SK-N-SH treated with all-trans-retinoic acid at 6 μM for 48 hours (cell line): ENCODE data around the gene PIGZ.

ENCODE experiments used
- ATAC-seq: fragments of 200-7000 bp; cut with Tn5 transposase; 3 replicates; pipeline ENCODE4 v1.9.1; 2020; ENCODE audit warnings: mild to moderate bottlenecking, moderate library complexity
- ARNTL ChIP-seq: fragments of 450-650 bp; formaldehyde crosslinking; IDR thresholded peaks from 2 replicates; pipeline ENCODE4 v1.5.0; 2020; ENCODE audit warnings: low read depth, mild to moderate bottlenecking, moderate library complexity, borderline replicate concordance
- CSDC2 ChIP-seq: fragments of 250-450 bp; sonication (Bioruptor Pico); IDR thresholded peaks from 2 replicates; pipeline ENCODE4 v1.5.0; 2020; ENCODE audit warnings: mild to moderate bottlenecking, moderate library complexity
- CSRNP3 ChIP-seq: fragments of 250-450 bp; sonication (Bioruptor Pico); IDR thresholded peaks from 2 replicates; pipeline ENCODE4 v1.5.1; 2021; ENCODE audit warnings: mild to moderate bottlenecking, moderate library complexity
- GLIS3 ChIP-seq: fragments of 250-450 bp; sonication (Bioruptor Pico); IDR thresholded peaks from 2 replicates; pipeline ENCODE4 v1.5.0; 2020; ENCODE audit warnings: mild to moderate bottlenecking, moderate library complexity
- OSR1 ChIP-seq: fragments of 250-450 bp; sonication (Bioruptor Pico); IDR thresholded peaks from 2 replicates; pipeline ENCODE4 v1.8.0; 2022; ENCODE audit warnings: moderate library complexity, mild to moderate bottlenecking, inconsistent platforms
- PATZ1 ChIP-seq: fragments of 250-450 bp; sonication (Bioruptor Pico); IDR thresholded peaks from 2 replicates; pipeline ENCODE4 v1.8.0; 2020; ENCODE audit warnings: mild to moderate bottlenecking, moderate library complexity, borderline replicate concordance
- POU6F1 ChIP-seq: fragments of 250-450 bp; sonication (Bioruptor Pico); IDR thresholded peaks from 2 replicates; pipeline ENCODE4 v1.8.0; 2021; ENCODE audit warnings: low read depth, mild to moderate bottlenecking, moderate library complexity, borderline replicate concordance
- PPARA ChIP-seq: fragments of 250-450 bp; sonication (Bioruptor Pico); IDR thresholded peaks from 2 replicates; pipeline ENCODE4 v1.5.0; 2020; ENCODE audit warnings: mild to moderate bottlenecking, borderline replicate concordance
- RARB ChIP-seq: fragments of 250-450 bp; sonication (Bioruptor Pico); IDR thresholded peaks from 2 replicates; pipeline ENCODE4 v1.8.0; 2021; ENCODE audit warnings: mild to moderate bottlenecking, moderate library complexity
- SNAI2 ChIP-seq: fragments of 250-450 bp; sonication (Bioruptor Pico); IDR thresholded peaks from 2 replicates; pipeline ENCODE4 v1.5.0; 2020; ENCODE audit warnings: mild to moderate bottlenecking, moderate library complexity
- TCF4 ChIP-seq: fragments of 250-450 bp; sonication (Bioruptor Pico); IDR thresholded peaks from 2 replicates; pipeline ENCODE4 v1.8.0; 2021; ENCODE audit warnings: mild to moderate bottlenecking, moderate library complexity, borderline replicate concordance
- TOX ChIP-seq: fragments of 250-450 bp; sonication (Bioruptor Pico); IDR thresholded peaks from 2 replicates; pipeline ENCODE4 v1.8.0; 2021; ENCODE audit warnings: mild to moderate bottlenecking, moderate library complexity, borderline replicate concordance
- ZC3H10 ChIP-seq: fragments of 250-450 bp; sonication (Bioruptor Pico); IDR thresholded peaks from 2 replicates; pipeline ENCODE4 v1.5.1; 2021; ENCODE audit warnings: mild to moderate bottlenecking, moderate library complexity
- ZFP30 ChIP-seq: fragments of 450-650 bp; formaldehyde crosslinking; IDR thresholded peaks from 2 replicates; pipeline ENCODE4 v1.5.0; 2022; ENCODE audit warnings: mild to moderate bottlenecking, moderate library complexity
- ZNF565 ChIP-seq: fragments of 450-650 bp; formaldehyde crosslinking; conservative IDR thresholded peaks from 2 replicates; pipeline ENCODE4 v1.5.0; 2020; ENCODE audit warnings: low read depth, mild to moderate bottlenecking, moderate library complexity
- ZNF70 ChIP-seq: fragments of 450-650 bp; formaldehyde crosslinking; IDR thresholded peaks from 2 replicates; pipeline ENCODE4 v1.5.0; 2020; ENCODE audit warnings: mild to moderate bottlenecking, moderate library complexity
- ZNF8 ChIP-seq: fragments of 450-650 bp; formaldehyde crosslinking; IDR thresholded peaks from 2 replicates; pipeline ENCODE4 v1.5.0; 2020; ENCODE audit warnings: mild to moderate bottlenecking, moderate library complexity
- TF ChIP-seq, protein P1 (sequence below): fragments of 250-450 bp; sonication (Bioruptor Pico); IDR thresholded peaks from 2 replicates; pipeline ENCODE4 v1.5.1; 2020; ENCODE audit warnings: low read depth, mild to moderate bottlenecking, moderate library complexity
- TF ChIP-seq, protein P2 (sequence below): fragments of 250-450 bp; sonication (Bioruptor Pico); IDR thresholded peaks from 2 replicates; pipeline ENCODE4 v1.5.0; 2020; ENCODE audit warnings: mild to moderate bottlenecking, moderate library complexity

PIGZ gene

DNA sequence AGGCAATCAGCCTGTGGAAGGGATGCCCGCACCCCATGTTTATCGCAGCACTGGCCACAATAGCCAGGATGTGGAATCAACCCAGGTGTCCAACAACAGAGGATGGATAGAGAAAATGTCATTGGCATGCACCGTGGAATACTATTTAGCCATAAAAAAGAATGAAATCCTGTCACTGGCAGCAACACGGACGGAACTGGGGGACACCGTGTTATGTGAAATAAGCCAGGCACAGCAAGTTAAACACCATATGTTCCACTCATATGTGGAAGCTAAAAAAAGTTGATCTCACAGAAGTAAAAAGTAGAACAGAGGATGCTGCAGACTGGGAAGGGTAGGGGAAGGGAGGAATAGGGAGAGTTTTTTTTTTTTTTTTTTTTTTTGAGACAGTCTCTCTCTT, 45.4 kb upstream of the PIGZ start:
- TF ChIP-seq RARB (CRISPR knock-in tag) (no peak), ARNTL (CRISPR knock-in tag) (no peak), ZC3H10 (CRISPR knock-in tag) (no peak), PPARA (no peak), PATZ1 (CRISPR knock-in tag) (no peak), ZNF70 (CRISPR knock-in tag) (no peak), ZNF8 (no peak), ZFP30 (CRISPR knock-in tag) (no peak), SNAI2 (CRISPR knock-in tag) (no peak), GLIS3 (CRISPR knock-in tag) (no peak), CSRNP3 (no peak), TOX (no peak), OSR1 (CRISPR knock-in tag) (no peak), ZNF565 (CRISPR knock-in tag) (no peak), CSDC2 (CRISPR knock-in tag) (no peak)
- TF ChIP-seq, protein P1, sequence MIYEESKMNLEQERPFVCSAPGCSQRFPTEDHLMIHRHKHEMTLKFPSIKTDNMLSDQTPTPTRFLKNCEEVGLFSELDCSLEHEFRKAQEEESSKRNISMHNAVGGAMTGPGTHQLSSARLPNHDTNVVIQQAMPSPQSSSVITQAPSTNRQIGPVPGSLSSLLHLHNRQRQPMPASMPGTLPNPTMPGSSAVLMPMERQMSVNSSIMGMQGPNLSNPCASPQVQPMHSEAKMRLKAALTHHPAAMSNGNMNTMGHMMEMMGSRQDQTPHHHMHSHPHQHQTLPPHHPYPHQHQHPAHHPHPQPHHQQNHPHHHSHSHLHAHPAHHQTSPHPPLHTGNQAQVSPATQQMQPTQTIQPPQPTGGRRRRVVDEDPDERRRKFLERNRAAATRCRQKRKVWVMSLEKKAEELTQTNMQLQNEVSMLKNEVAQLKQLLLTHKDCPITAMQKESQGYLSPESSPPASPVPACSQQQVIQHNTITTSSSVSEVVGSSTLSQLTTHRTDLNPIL (CRISPR knock-in tag) = no peak
- TF ChIP-seq, protein P2, sequence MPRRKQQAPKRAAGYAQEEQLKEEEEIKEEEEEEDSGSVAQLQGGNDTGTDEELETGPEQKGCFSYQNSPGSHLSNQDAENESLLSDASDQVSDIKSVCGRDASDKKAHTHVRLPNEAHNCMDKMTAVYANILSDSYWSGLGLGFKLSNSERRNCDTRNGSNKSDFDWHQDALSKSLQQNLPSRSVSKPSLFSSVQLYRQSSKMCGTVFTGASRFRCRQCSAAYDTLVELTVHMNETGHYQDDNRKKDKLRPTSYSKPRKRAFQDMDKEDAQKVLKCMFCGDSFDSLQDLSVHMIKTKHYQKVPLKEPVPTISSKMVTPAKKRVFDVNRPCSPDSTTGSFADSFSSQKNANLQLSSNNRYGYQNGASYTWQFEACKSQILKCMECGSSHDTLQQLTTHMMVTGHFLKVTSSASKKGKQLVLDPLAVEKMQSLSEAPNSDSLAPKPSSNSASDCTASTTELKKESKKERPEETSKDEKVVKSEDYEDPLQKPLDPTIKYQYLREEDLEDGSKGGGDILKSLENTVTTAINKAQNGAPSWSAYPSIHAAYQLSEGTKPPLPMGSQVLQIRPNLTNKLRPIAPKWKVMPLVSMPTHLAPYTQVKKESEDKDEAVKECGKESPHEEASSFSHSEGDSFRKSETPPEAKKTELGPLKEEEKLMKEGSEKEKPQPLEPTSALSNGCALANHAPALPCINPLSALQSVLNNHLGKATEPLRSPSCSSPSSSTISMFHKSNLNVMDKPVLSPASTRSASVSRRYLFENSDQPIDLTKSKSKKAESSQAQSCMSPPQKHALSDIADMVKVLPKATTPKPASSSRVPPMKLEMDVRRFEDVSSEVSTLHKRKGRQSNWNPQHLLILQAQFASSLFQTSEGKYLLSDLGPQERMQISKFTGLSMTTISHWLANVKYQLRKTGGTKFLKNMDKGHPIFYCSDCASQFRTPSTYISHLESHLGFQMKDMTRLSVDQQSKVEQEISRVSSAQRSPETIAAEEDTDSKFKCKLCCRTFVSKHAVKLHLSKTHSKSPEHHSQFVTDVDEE (CRISPR knock-in tag) = no peak
- TF ChIP-seq, all 23 proteins: peak for 0
- ATAC-seq = no peak

DNA sequence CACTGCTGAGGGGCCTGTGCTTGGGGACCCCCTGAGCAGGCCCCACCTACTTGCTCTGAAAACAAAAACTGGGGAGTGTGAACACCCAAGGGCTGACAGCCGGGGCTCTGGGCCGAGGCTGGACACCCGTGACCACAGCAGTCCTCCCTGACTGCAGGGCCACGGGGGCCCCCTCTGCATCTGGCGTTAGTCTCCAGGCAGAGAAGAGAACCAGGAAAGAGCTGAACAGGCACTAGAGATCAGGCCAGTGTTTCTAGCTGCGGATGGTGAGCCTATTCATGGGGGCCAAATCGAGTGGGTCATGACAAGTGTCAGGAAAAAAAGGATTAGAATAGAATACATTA, 43.9 kb upstream of the PIGZ start:
- TF ChIP-seq ZFP30 (CRISPR knock-in tag) (no peak), ZC3H10 (CRISPR knock-in tag) (no peak), OSR1 (CRISPR knock-in tag) (no peak), TOX (no peak), TCF4 (CRISPR knock-in tag) (no peak), ARNTL (CRISPR knock-in tag) (no peak), POU6F1 (CRISPR knock-in tag) (no peak), CSDC2 (CRISPR knock-in tag) (no peak), RARB (CRISPR knock-in tag) (no peak), PATZ1 (CRISPR knock-in tag) (no peak)
- TF ChIP-seq, protein P2 (CRISPR knock-in tag) = no peak
- TF ChIP-seq, all 23 proteins: peak for 0
- no peak for ATAC-seq
